PC-3 (cell line): Measurements from ENCODE around the gene CLIP1. TPM values are rescaled to one million over a fixed set of nuclear protein-coding genes. Genes with fewer than 3 reads are reported as not detected.

Source experiments
- ATAC-seq: fragments of 200-7000 bp; cut with Tn5 transposase; 2 replicates; pipeline ENCODE4 v1.9.1; 2020; ENCODE audit warnings: mild to moderate bottlenecking, moderate library complexity
- BruUV-seq: library from RNA; stranded (reverse); fragments of 400-500 nt; replicated peaks from 2 replicates; lab custom pipeline; 2021; lab: Mats Ljungman, UMichigan
- CTCF ChIA-PET: fragments of 300-600 bp; sonication (Branson Sonifier 250); formaldehyde crosslinking; loops from one replicate; lab custom pipeline; 2022; ENCODE audit warnings: antibody characterized with exemption; lab: Charles Lee
- POLR2A ChIA-PET: fragments of 300-600 bp; sonication (Branson Sonifier 250); formaldehyde crosslinking; loops from one replicate; lab custom pipeline; 2022; ENCODE audit warnings: antibody characterized with exemption; ENCODE audit not compliant: unreplicated experiment; lab: Charles Lee
- DNase-seq: peaks from one replicate; pipeline ENCODE4 v3.0.0-alpha.2; 2015
- H2AFZ ChIP-seq: fragments of 300-600 bp; sonication (generic); 2 replicates; pipeline ENCODE4 v1.6.0; 2016; ENCODE audit warnings: antibody characterized with exemption, low read length
- H3F3A ChIP-seq: fragments of 300-600 bp; sonication (generic); one replicate; pipeline ENCODE4 v1.6.0; 2017; ENCODE audit warnings: antibody characterized with exemption, low read length, control low read depth, mild to moderate bottlenecking; ENCODE audit not compliant: unreplicated experiment
- H3K27ac ChIP-seq: fragments of 300-600 bp; sonication (generic); 2 replicates; pipeline ENCODE4 v1.5.1; 2016; ENCODE audit warnings: mild to moderate bottlenecking, low read length
- H3K27me3 ChIP-seq: fragments of 300-600 bp; sonication (generic); 2 replicates; pipeline ENCODE4 v1.6.1; 2016; ENCODE audit warnings: low read length, mixed read lengths
- H3K36me3 ChIP-seq: fragments of 300-600 bp; sonication (generic); 2 replicates; pipeline ENCODE4 v1.6.1; 2016; ENCODE audit warnings: low read depth, mixed run types, low read length, mixed read lengths
- H3K4me1 ChIP-seq: fragments of 300-600 bp; sonication (generic); 2 replicates; pipeline ENCODE4 v1.5.1; 2016; ENCODE audit warnings: low read length; ENCODE audit not compliant: insufficient read depth
- H3K4me2 ChIP-seq: fragments of 300-600 bp; sonication (generic); 2 replicates; pipeline ENCODE4 v1.6.0; 2016; ENCODE audit warnings: low read length
- H3K4me3 ChIP-seq: fragments of 300-600 bp; sonication (generic); 2 replicates; pipeline ENCODE4 v1.5.1; 2016; ENCODE audit warnings: mild to moderate bottlenecking, low read length, mixed read lengths
- H3K79me2 ChIP-seq: fragments of 300-600 bp; sonication (generic); 2 replicates; pipeline ENCODE4 v1.6.1; 2017; ENCODE audit warnings: low read length, mixed read lengths
- H3K9ac ChIP-seq: fragments of 300-600 bp; sonication (generic); 2 replicates; pipeline ENCODE4 v1.6.0; 2016; ENCODE audit warnings: mild to moderate bottlenecking, low read length
- H3K9me2 ChIP-seq: fragments of 300-600 bp; sonication (generic); replicated peaks from 2 replicates; pipeline ENCODE4 v1.6.1; 2016; ENCODE audit warnings: mixed run types, low read length, mixed read lengths
- H3K9me3 ChIP-seq: fragments of 300-600 bp; sonication (generic); 2 replicates; pipeline ENCODE4 v1.6.1; 2016; ENCODE audit warnings: low read length, mixed read lengths
- H4K20me1 ChIP-seq: fragments of 300-600 bp; sonication (generic); 2 replicates; pipeline ENCODE4 v1.6.1; 2016; ENCODE audit warnings: low read length, mixed read lengths
- CTCF ChIP-seq: fragments of 300-600 bp; sonication (generic); conservative IDR thresholded peaks from 2 replicates; pipeline ENCODE4 v1.5.1; 2017; ENCODE audit warnings: antibody characterized with exemption, low read depth, mild to moderate bottlenecking, low read length
- EZH2 ChIP-seq: fragments of 300-600 bp; sonication (generic); IDR thresholded peaks from one replicate; pipeline ENCODE4 v1.6.1; 2017; ENCODE audit warnings: antibody characterized with exemption, mild to moderate bottlenecking, low read length; ENCODE audit not compliant: unreplicated experiment
- EZH2phosphoT487 ChIP-seq: fragments of 300-600 bp; sonication (generic); IDR thresholded peaks from 2 replicates; pipeline ENCODE4 v1.6.1; 2018; ENCODE audit warnings: mild to moderate bottlenecking, antibody characterized with exemption, low read length, borderline replicate concordance
- intact Hi-C: fragments of 100-400 bp; cut with micrococcal nuclease; formaldehyde crosslinking; loops from 2 replicates; pipeline ENCODE4 v1.9.0; 2023
- total RNA-seq: library from RNA; depleted of rRNA; stranded (reverse); fragments of >200 nt; gene quantifications from 2 replicates; pipeline ENCODE4 v1.2.3, GENCODE V29; 2014

CLIP1 gene
- total RNA-seq, 1 experiment from 2014 or later: 46.4 TPM

- H3K4me1 ChIP-seq: no peaks in the 10 kb centered on the region
- H3F3A ChIP-seq: no peaks in the 10 kb centered on the region
- no peak for DNase-seq
- no peak overlapping the region for H3K27ac ChIP-seq
- TF ChIP-seq CTCF (no peak), EZH2 (no peak), EZH2phosphoT487 (no peak)
- no peak overlapping the region for H3K9ac ChIP-seq
- intact Hi-C loops: no loop called here
- no peaks in the 10 kb centered on the region for H3K79me2 ChIP-seq
- peaks cover 19% of the 10 kb centered on the region for H3K36me3 ChIP-seq
- BruUV-seq: no TSS peak
- ATAC-seq: no peak
- no peak overlapping the region for H3K4me3 ChIP-seq
- POLR2A ChIA-PET: no interaction called here
- no peaks in the 10 kb centered on the region for H4K20me1 ChIP-seq
- H3K27me3 ChIP-seq: no peaks in the 10 kb centered on the region
- CTCF ChIA-PET: no interaction called here
- no peak overlapping the region for H2AFZ ChIP-seq
- H3K4me2 ChIP-seq: no peak overlapping the region
- no peaks in the 10 kb centered on the region for H3K9me3 ChIP-seq
- H3K9me2 ChIP-seq: no peaks in the 10 kb centered on the region
Measured at GRCh38 chr12:122295877-122296276, 126.6 kb downstream of the CLIP1 start.

GRCh38 chr12:122293081-122293480 lies 129.4 kb downstream of the CLIP1 start:
- Histone ChIP-seq H3K9ac (no peak overlapping the region), H3K9me3 (no peaks in the 10 kb centered on the region), H3K9me2 (no peaks in the 10 kb centered on the region), H3K4me1 (no peaks in the 10 kb centered on the region), H3K36me3 (peaks cover 18% of the 10 kb centered on the region), H3K79me2 (no peaks in the 10 kb centered on the region), H4K20me1 (no peaks in the 10 kb centered on the region), H3K4me2 (no peak overlapping the region), H3K4me3 (no peak overlapping the region), H3K27ac (no peak overlapping the region), H3K27me3 (no peaks in the 10 kb centered on the region), H3F3A (no peaks in the 10 kb centered on the region), H2AFZ (no peak overlapping the region)
- BruUV-seq: no TSS peak
- TF ChIP-seq EZH2phosphoT487 (no peak), EZH2 (no peak), CTCF (no peak)
- POLR2A ChIA-PET: interaction anchor here (0.8 kb wide), 1 partner anchor 11 kb away, joined by 3 read pairs; no protein-coding TSS in a partner anchor
- intact Hi-C loops: no loop called here
- no peak for ATAC-seq
- CTCF ChIA-PET: no interaction called here
- no peak for DNase-seq

GRCh38 chr12:122291431-122291830 lies 131.0 kb downstream of the CLIP1 start:
- no peaks in the 10 kb centered on the region for H3K4me1 ChIP-seq
- no peaks in the 10 kb centered on the region for H3K27me3 ChIP-seq
- no peak overlapping the region for H3K27ac ChIP-seq
- no peaks in the 10 kb centered on the region for H4K20me1 ChIP-seq
- peaks cover 9% of the 10 kb centered on the region; the same call in 1 of the 2 replicates for H3K36me3 ChIP-seq
- intact Hi-C loops: no loop called here
- no peak overlapping the region for H3K9ac ChIP-seq
- ChIA-PET POLR2A (no interaction called here), CTCF (no interaction called here)
- no peaks in the 10 kb centered on the region for H3F3A ChIP-seq
- H3K4me2 ChIP-seq: no peak overlapping the region
- TF ChIP-seq EZH2phosphoT487 (no peak), CTCF (no peak), EZH2 (no peak)
- DNase-seq (no peak), ATAC-seq (no peak)
- H2AFZ ChIP-seq: no peak overlapping the region
- H3K4me3 ChIP-seq: no peak overlapping the region
- H3K9me2 ChIP-seq: no peaks in the 10 kb centered on the region
- no TSS peak for BruUV-seq
- no peaks in the 10 kb centered on the region for H3K79me2 ChIP-seq
- H3K9me3 ChIP-seq: no peaks in the 10 kb centered on the region
